K562 (cell line): Measurements from ENCODE around the gene PPIL6.

Experiments used
- CEBPB ChIP-seq: fragments of 450-650 bp; IDR thresholded peaks from 2 replicates; pipeline ENCODE4 v1.6.1; 2016; ENCODE audit warnings: missing genetic modification characterization, missing compliant biosample characterization
- CHD4 ChIP-seq: fragments of 200-600 bp; sonication (generic); IDR thresholded peaks from 3 replicates; pipeline ENCODE4 v1.6.1; 2012; ENCODE audit warnings: low read depth, mild to moderate bottlenecking, mixed read lengths, low read length, inconsistent platforms; ENCODE audit not compliant: insufficient read depth, insufficient replicate concordance, poor library complexity, severe bottlenecking
- CTCF ChIP-seq, 3 experiments: IDR thresholded peaks in 2 of 3; conservative IDR thresholded peaks in 1 of 3; 2 replicates each; pipeline ENCODE4 v1.5.1; 2011 to 2012; ENCODE audit warnings: low read length in 3 of 3, mild to moderate bottlenecking in 3 of 3, control low read depth in 2 of 3, improper control_type of control experiment in 1 of 3, inconsistent platforms in 1 of 3, low read depth in 1 of 3, mixed read lengths in 1 of 3, moderate library complexity in 1 of 3; ENCODE audit not compliant: insufficient read depth in 2 of 3
- EP300 ChIP-seq: IDR thresholded peaks from 2 replicates; pipeline ENCODE4 v1.6.1; 2012; ENCODE audit warnings: low read length, improper control_type of control experiment
- FOXJ3 ChIP-seq: sonication (generic); formaldehyde crosslinking; IDR thresholded peaks from 2 replicates; pipeline ENCODE4 v1.4.0; 2020; ENCODE audit warnings: mild to moderate bottlenecking, missing genetic modification reagents
- FOXM1 ChIP-seq, 2 experiments: fragments of 450-650 bp in 1 of 2; sonication (generic) in 1 of 2; formaldehyde crosslinking in 1 of 2; IDR thresholded peaks; 2 replicates each; pipeline versions ENCODE4 v1.6.1 to v1.9.0; 2017 to 2022; ENCODE audit warnings: low read depth in 2 of 2, mild to moderate bottlenecking in 2 of 2, missing genetic modification reagents in 1 of 2, moderate library complexity in 1 of 2
- KDM1A ChIP-seq, 2 experiments: fragments of 450-650 bp; IDR thresholded peaks; 2 replicates each; pipeline ENCODE4 v1.6.1; 2016; ENCODE audit warnings: mild to moderate bottlenecking in 2 of 2
- MED1 ChIP-seq: sonication (generic); formaldehyde crosslinking; IDR thresholded peaks from 2 replicates; pipeline ENCODE4 v1.8.1; 2023; ENCODE audit warnings: missing genetic modification reagents, borderline replicate concordance
- NFIX ChIP-seq: fragments of 250-450 bp; sonication (Bioruptor Pico); IDR thresholded peaks from 2 replicates; pipeline ENCODE4 v1.4.0; 2020; ENCODE audit warnings: low read depth, mild to moderate bottlenecking, moderate library complexity
- PATZ1 ChIP-seq: fragments of 250-450 bp; sonication (Bioruptor Pico); IDR thresholded peaks from 2 replicates; pipeline ENCODE4 v1.5.0; 2020; ENCODE audit warnings: mild to moderate bottlenecking, borderline replicate concordance
- PML ChIP-seq: IDR thresholded peaks from 2 replicates; pipeline ENCODE4 v1.6.1; 2012; ENCODE audit warnings: low read length, inconsistent platforms
- RAD21 ChIP-seq, 2 experiments: fragments of 250-450 bp in 1 of 2; fragments of 450-650 bp in 1 of 2; sonication (Bioruptor Pico) in 1 of 2; formaldehyde crosslinking in 1 of 2; IDR thresholded peaks in 1 of 2; conservative IDR thresholded peaks in 1 of 2; 2 replicates each; pipeline versions ENCODE4 v1.4.0 to v1.8.0; 2020 to 2022; ENCODE audit warnings: mild to moderate bottlenecking in 2 of 2, moderate library complexity in 1 of 2
- ZFP1 ChIP-seq: fragments of 450-650 bp; formaldehyde crosslinking; IDR thresholded peaks from 2 replicates; pipeline ENCODE4 v1.4.0; 2020; ENCODE audit warnings: mild to moderate bottlenecking, mixed read lengths
- ZNF24 ChIP-seq: fragments of 450-650 bp; IDR thresholded peaks from 2 replicates; pipeline ENCODE4 v1.6.1; 2016

GRCh38 chr6:109452181-109452580 lies 11.8 kb upstream of the PPIL6 start:
- TF ChIP-seq CTCF (IDR thresholded peaks at IDR 0.05 in 2 of 3, conservative IDR thresholded peaks at IDR 0.05 in 1 of 3; ENCODE audit: insufficient read depth in 2 of 3, low read depth in 1 of 3, low read length in 3 of 3) (no peak), FOXJ3 (CRISPR knock-in tag) (no peak), RAD21 (CRISPR knock-in tag; conservative IDR thresholded peaks at IDR 0.05 in 1 of 2, IDR thresholded peaks at IDR 0.05 in 1 of 2) (no peak), CEBPB (no peak), CHD4 (no peak), NFIX (CRISPR knock-in tag) (no peak), ZFP1 (CRISPR knock-in tag) (no peak), FOXM1 (IDR thresholded peaks at IDR 0.05; ENCODE audit: low read depth) (no peak), FOXM1 (CRISPR knock-in tag; IDR thresholded peaks at IDR 0.05; ENCODE audit: low read depth) (no peak), ZNF24 (no peak), MED1 (CRISPR knock-in tag) (no peak), EP300 (no peak), KDM1A (IDR thresholded peaks at IDR 0.05) (no peak), PML (no peak), PATZ1 (CRISPR knock-in tag) (no peak)
